BLaER1 (cell line): ENCODE results near the gene DOCK4.

Experiments
- H3K27ac ChIP-seq: shearing (Covaris generic); formaldehyde crosslinking; 2 replicates; pipeline ENCODE4 v1.8.1; 2022
- H3K27me3 ChIP-seq: shearing (Covaris generic); formaldehyde crosslinking; 2 replicates; pipeline ENCODE4 v1.8.1; 2022
- H3K36me3 ChIP-seq: shearing (Covaris generic); formaldehyde crosslinking; 2 replicates; pipeline ENCODE4 v1.8.1; 2022
- H3K4me1 ChIP-seq: shearing (Covaris generic); formaldehyde crosslinking; 2 replicates; pipeline ENCODE4 v1.8.1; 2022
- H3K4me2 ChIP-seq: shearing (Covaris generic); formaldehyde crosslinking; 2 replicates; pipeline ENCODE4 v1.8.1; 2022
- H3K4me3 ChIP-seq: shearing (Covaris generic); formaldehyde crosslinking; 2 replicates; pipeline ENCODE4 v1.8.1; 2022
- H3K9ac ChIP-seq: shearing (Covaris generic); formaldehyde crosslinking; 2 replicates; pipeline ENCODE4 v1.8.1; 2022
- H3K9me3 ChIP-seq: shearing (Covaris generic); formaldehyde crosslinking; 2 replicates; pipeline ENCODE4 v1.8.1; 2022
- H4K20me1 ChIP-seq: shearing (Covaris generic); formaldehyde crosslinking; 2 replicates; pipeline ENCODE4 v1.8.1; 2022
- Cebpa-rat ChIP-seq: shearing (Covaris generic); IDR thresholded peaks from 2 replicates; pipeline ENCODE4 v1.8.1; 2022

Gene DOCK4

GRCh38 chr7:111690364-111691111 is 515.7 kb downstream of the DOCK4 start:
- Histone ChIP-seq H4K20me1 (no peaks in the 10 kb centered on the region), H3K4me2 (peak overlapping the region; percentile 70), H3K9me3 (peaks cover 17% of the 10 kb centered on the region), H3K4me1 (peaks cover 33% of the 10 kb centered on the region), H3K27ac (peak overlapping the region; percentile 59; the same call in 1 of the 2 replicates), H3K36me3 (no peaks in the 10 kb centered on the region), H3K4me3 (peak overlapping the region; percentile 43; the same call in 1 of the 2 replicates), H3K9ac (no peak overlapping the region), H3K27me3 (no peaks in the 10 kb centered on the region)
- TF ChIP-seq Cebpa-rat = no peak

DNA sequence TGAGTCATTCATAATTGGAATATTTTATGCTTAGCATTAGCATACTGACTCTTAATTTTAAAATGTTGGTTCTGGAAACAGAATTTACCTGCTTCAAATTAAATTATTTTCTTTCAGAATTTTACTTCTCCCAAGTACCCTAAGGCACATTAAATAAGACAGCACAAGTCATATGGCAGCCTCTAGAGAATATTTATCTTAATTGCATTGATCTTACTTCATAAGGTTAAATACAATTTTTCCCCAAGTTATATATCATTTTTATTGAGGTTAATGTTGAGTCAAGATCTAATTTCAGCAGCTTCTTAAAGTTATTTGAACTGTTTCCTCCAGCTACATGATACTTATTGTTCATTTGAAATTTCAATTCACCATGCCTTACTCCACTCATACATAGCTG is 520.9 kb downstream of the DOCK4 start:
- H3K27me3 ChIP-seq = no peaks in the 10 kb centered on the region
- no peak for TF ChIP-seq Cebpa-rat
- no peak overlapping the region for H3K9ac ChIP-seq
- no peaks in the 10 kb centered on the region for H4K20me1 ChIP-seq
- no peak overlapping the region for H3K4me2 ChIP-seq
- H3K36me3 ChIP-seq = no peaks in the 10 kb centered on the region
- no peak overlapping the region for H3K4me3 ChIP-seq
- no peak overlapping the region for H3K27ac ChIP-seq
- no peaks in the 10 kb centered on the region; the same call in 1 of the 2 replicates for H3K9me3 ChIP-seq
- peaks cover 15% of the 10 kb centered on the region for H3K4me1 ChIP-seq

DNA sequence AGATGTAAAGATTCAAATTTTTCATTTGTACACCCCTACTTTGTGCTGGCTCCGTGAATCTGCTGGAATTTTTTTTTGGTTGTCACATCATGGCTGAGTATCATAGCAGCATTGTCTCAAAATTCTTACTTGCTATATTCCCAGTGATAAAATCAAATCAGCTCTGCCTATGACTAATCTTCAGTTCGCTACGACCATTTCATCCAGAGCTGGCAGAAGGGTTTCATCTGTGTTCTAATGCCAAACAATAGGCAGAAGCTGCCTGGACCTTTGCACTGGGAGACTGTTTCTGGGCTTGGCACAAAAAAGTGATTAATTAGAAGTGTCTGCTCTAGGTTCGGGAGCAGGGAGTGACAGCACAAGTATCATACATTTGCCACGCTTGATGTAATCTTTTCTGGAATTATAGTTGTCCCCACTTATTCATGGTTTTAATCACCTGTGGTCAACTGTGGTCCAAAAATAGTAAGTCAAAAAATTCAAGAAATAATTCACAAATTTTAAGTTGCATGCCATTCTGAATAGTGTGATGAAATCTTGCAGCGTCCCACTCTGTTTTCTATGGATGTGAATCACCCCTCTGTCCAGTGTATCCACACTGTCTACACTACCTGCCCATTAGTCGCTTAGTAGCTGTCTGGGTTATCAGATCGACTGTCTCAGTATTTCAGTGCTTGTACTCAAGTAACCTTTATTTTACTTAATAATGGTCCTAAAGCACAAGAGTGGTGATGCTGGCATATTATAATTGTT is 523.4 kb downstream of the DOCK4 start:
- no peak overlapping the region for H3K9ac ChIP-seq
- no peak overlapping the region for H3K27ac ChIP-seq

DNA sequence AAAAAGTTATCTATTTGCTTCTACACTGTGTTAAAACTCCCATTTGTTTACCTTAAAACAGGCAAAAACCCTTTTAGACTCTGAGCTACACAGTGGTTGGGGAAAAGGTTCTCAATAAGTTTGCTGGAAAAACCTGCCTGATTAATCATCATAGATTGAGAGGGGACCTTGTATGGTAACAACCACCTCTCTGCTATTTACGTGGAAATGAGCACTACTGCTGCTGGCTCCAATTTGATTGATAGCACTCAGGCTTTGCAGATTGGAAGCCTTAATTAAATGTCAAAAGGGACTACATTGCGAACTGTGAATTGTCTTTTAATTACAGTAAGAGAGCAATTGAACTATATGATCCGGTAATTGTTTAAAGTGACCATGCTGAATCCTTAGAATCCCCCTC is 525.0 kb downstream of the DOCK4 start:
- no peak for TF ChIP-seq Cebpa-rat

More for the DNA sequence above, 523.4 kb downstream of the DOCK4 start:
- peaks cover 7% of the 10 kb centered on the region for H3K4me1 ChIP-seq
- no peaks in the 10 kb centered on the region for H3K27me3 ChIP-seq
- no peaks in the 10 kb centered on the region; the same call in 1 of the 2 replicates for H3K9me3 ChIP-seq
- no peak for TF ChIP-seq Cebpa-rat
- H3K36me3 ChIP-seq = no peaks in the 10 kb centered on the region
- no peak overlapping the region for H3K4me2 ChIP-seq
- H4K20me1 ChIP-seq = no peaks in the 10 kb centered on the region
- no peak overlapping the region for H3K4me3 ChIP-seq

DNA sequence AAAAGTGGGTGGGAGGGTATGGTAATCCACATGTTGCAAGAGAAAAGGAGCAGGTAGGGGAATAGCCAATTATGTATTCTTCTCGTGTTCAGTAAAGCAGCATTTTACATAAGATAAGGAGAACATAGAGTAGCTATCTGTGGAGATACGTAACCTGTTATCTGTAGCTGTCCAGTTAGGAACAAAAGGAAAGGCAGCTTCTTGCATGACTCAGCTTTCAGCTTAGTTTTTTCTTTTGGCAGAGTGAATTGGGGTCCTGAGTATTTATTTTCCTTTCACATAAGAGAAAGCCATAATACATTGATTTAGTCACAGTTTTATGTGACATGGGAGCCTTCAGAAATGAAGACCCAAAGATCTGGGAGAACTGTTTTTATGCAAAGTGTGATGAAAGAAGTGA is 527.2 kb downstream of the DOCK4 start:
- H4K20me1 ChIP-seq = no peaks in the 10 kb centered on the region
- no peak overlapping the region for H3K4me2 ChIP-seq
- H3K9me3 ChIP-seq = no peaks in the 10 kb centered on the region
- no peak overlapping the region for H3K9ac ChIP-seq
- TF ChIP-seq Cebpa-rat = no peak
- no peaks in the 10 kb centered on the region for H3K4me1 ChIP-seq
- no peak overlapping the region for H3K4me3 ChIP-seq
- H3K27me3 ChIP-seq = no peaks in the 10 kb centered on the region
- H3K27ac ChIP-seq = no peak overlapping the region
- no peaks in the 10 kb centered on the region for H3K36me3 ChIP-seq

More for the DNA sequence above, 525.0 kb downstream of the DOCK4 start:
- H4K20me1 ChIP-seq = no peaks in the 10 kb centered on the region
- no peaks in the 10 kb centered on the region for H3K9me3 ChIP-seq
- no peak overlapping the region for H3K4me2 ChIP-seq
- H3K4me1 ChIP-seq = no peaks in the 10 kb centered on the region
- no peak overlapping the region for H3K27ac ChIP-seq
- no peaks in the 10 kb centered on the region for H3K36me3 ChIP-seq
- H3K9ac ChIP-seq = no peak overlapping the region
- no peaks in the 10 kb centered on the region for H3K27me3 ChIP-seq
- no peak overlapping the region for H3K4me3 ChIP-seq

GRCh38 chr7:111678281-111678680 is 527.9 kb downstream of the DOCK4 start:
- Histone ChIP-seq H4K20me1 (no peaks in the 10 kb centered on the region), H3K36me3 (no peaks in the 10 kb centered on the region), H3K27ac (no peak overlapping the region), H3K9me3 (no peaks in the 10 kb centered on the region), H3K9ac (no peak overlapping the region), H3K27me3 (no peaks in the 10 kb centered on the region), H3K4me3 (no peak overlapping the region), H3K4me1 (no peaks in the 10 kb centered on the region), H3K4me2 (no peak overlapping the region)
- no peak for TF ChIP-seq Cebpa-rat

- H3K27ac ChIP-seq = no peak overlapping the region
- H3K4me2 ChIP-seq = no peak overlapping the region
- no peak overlapping the region for H3K9ac ChIP-seq
- H3K4me3 ChIP-seq = no peak overlapping the region
- no peaks in the 10 kb centered on the region for H3K4me1 ChIP-seq
- no peak for TF ChIP-seq Cebpa-rat
- H3K36me3 ChIP-seq = no peaks in the 10 kb centered on the region
- H3K27me3 ChIP-seq = no peaks in the 10 kb centered on the region
- no peaks in the 10 kb centered on the region for H3K9me3 ChIP-seq
- no peaks in the 10 kb centered on the region for H4K20me1 ChIP-seq
Measured at GRCh38 chr7:111677848-111678247, 528.4 kb downstream of the DOCK4 start.

GRCh38 chr7:111676811-111677210 is 529.4 kb downstream of the DOCK4 start:
- no peak overlapping the region for H3K27ac ChIP-seq
- no peaks in the 10 kb centered on the region for H4K20me1 ChIP-seq
- H3K4me3 ChIP-seq = no peak overlapping the region
- no peak overlapping the region for H3K4me2 ChIP-seq
- no peaks in the 10 kb centered on the region for H3K4me1 ChIP-seq
- H3K27me3 ChIP-seq = no peaks in the 10 kb centered on the region
- H3K36me3 ChIP-seq = no peaks in the 10 kb centered on the region
- TF ChIP-seq Cebpa-rat = no peak
- H3K9ac ChIP-seq = no peak overlapping the region
- no peaks in the 10 kb centered on the region for H3K9me3 ChIP-seq
